HG03159 (cell line): ENCODE results near the gene PXDN.
"Not testable (repeated sequence)": the region's sequence is repeated elsewhere in the genome, so short reads cannot be mapped to it uniquely, and the experiment has no call there.

ENCODE experiments used
- ATAC-seq: cut with Tn5 transposase; IDR thresholded peaks from one replicate; pipeline ENCODE4 v1.9.1; 2021; ENCODE audit warnings: mild to moderate bottlenecking, moderate library complexity; ENCODE audit not compliant: unreplicated experiment

PXDN gene

GRCh38 chr2:1744446-1745170 is at the start of gene PXDN:
Gene PXDN (minus strand): TSS chr2:1744515. CDS start chr2:1744455, 60 bp downstream.
- ATAC-seq, result no peak

- no peak for ATAC-seq
Observed at GRCh38 chr2:1793868-1794445, 49.6 kb upstream of the PXDN start.

- no peak for ATAC-seq
Observed at GRCh38 chr2:1793001-1793867, 48.9 kb upstream of the PXDN start.

GRCh38 chr2:1791685-1792435 is 47.5 kb upstream of the PXDN start:
- no peak for ATAC-seq

GRCh38 chr2:1791006-1791605 is 46.8 kb upstream of the PXDN start:
- no peak for ATAC-seq

- no peak for ATAC-seq
Observed at GRCh38 chr2:1790473-1790872, 46.2 kb upstream of the PXDN start.

- no peak for ATAC-seq
Observed at GRCh38 chr2:1789610-1790009, 45.3 kb upstream of the PXDN start.

- no peak for ATAC-seq
Observed at GRCh38 chr2:1788478-1788959, 44.2 kb upstream of the PXDN start.

- ATAC-seq, result no peak
Observed at GRCh38 chr2:1787755-1788477, 43.6 kb upstream of the PXDN start.

- no peak for ATAC-seq
Observed at GRCh38 chr2:1784986-1785617, 40.8 kb upstream of the PXDN start.

GRCh38 chr2:1784087-1784486 is 39.8 kb upstream of the PXDN start:
- no peak for ATAC-seq

GRCh38 chr2:1782514-1782913 is 38.2 kb upstream of the PXDN start:
- ATAC-seq, result no peak

- no peak for ATAC-seq
Observed at GRCh38 chr2:1781291-1782080, 37.2 kb upstream of the PXDN start.

- no peak for ATAC-seq
Observed at GRCh38 chr2:1780693-1781092, 36.4 kb upstream of the PXDN start.

GRCh38 chr2:1780054-1780453 is 35.7 kb upstream of the PXDN start:
- not testable (repeated sequence) for ATAC-seq

GRCh38 chr2:1778566-1778965 is 34.3 kb upstream of the PXDN start:
- ATAC-seq, result no peak

- no peak for ATAC-seq
Observed at GRCh38 chr2:1777781-1778180, 33.5 kb upstream of the PXDN start.

GRCh38 chr2:1777156-1777555 is 32.8 kb upstream of the PXDN start:
- ATAC-seq, result no peak
